Ovary (tissue), 3 donors: ENCODE data around the gene HECA.

Source experiments
- CTCF ChIP-seq, 3 donors: fragments of 450-650 bp in 2 of 3; fragments of 200-600 bp in 1 of 3; IDR thresholded peaks; one replicate each; pipeline versions ENCODE4 v1.5.1 to v1.8.0; 2016 to 2022; ENCODE audit warnings: antibody characterized with exemption in 3 of 3, mild to moderate bottlenecking in 1 of 3
- POLR2A ChIP-seq: fragments of 450-650 bp; IDR thresholded peaks from one replicate; pipeline ENCODE4 v1.6.1; 2017; ENCODE audit warnings: antibody characterized with exemption, mild to moderate bottlenecking, moderate library complexity
- donor health status: DM: no; HTN: no; CAD: no.

GRCh38 chr6:139115989-139116758 is 18.7 kb upstream of the HECA start:
- TF ChIP-seq CTCF (IDR thresholded peaks at IDR 0.05) = no peak
- TF ChIP-seq POLR2A = no peak
